Hepatocyte (in vitro differentiated cells): ENCODE measurements around the gene UBQLNL. TPM values are rescaled to one million over a fixed set of nuclear protein-coding genes. Genes with fewer than 3 reads are reported as not detected.

Experiments
- DNase-seq: peaks from one replicate; pipeline ENCODE4 v3.0.0-alpha.2; 2016; ENCODE audit warnings: low spot score
- H2AFZ ChIP-seq: fragments of 200-600 bp; sonication (generic); 2 replicates; pipeline ENCODE4 v1.6.0; 2016; ENCODE audit warnings: antibody characterized with exemption, mild to moderate bottlenecking
- H3K27ac ChIP-seq: fragments of 200-600 bp; sonication (generic); 2 replicates; pipeline ENCODE4 v1.5.1; 2016; ENCODE audit warnings: mild to moderate bottlenecking
- H3K27me3 ChIP-seq: fragments of 200-600 bp; sonication (generic); 2 replicates; pipeline ENCODE4 v1.6.1; 2016
- H3K36me3 ChIP-seq: fragments of 200-600 bp; sonication (generic); replicated peaks from 2 replicates; pipeline ENCODE4 v1.5.1; 2016; ENCODE audit warnings: low read depth; ENCODE audit not compliant: insufficient read depth
- H3K4me1 ChIP-seq: fragments of 200-600 bp; sonication (generic); 2 replicates; pipeline ENCODE4 v1.5.1; 2016; ENCODE audit warnings: mild to moderate bottlenecking, moderate library complexity; ENCODE audit not compliant: insufficient read depth
- H3K4me2 ChIP-seq: fragments of 200-600 bp; sonication (generic); 2 replicates; pipeline ENCODE4 v1.6.0; 2016
- H3K4me3 ChIP-seq: fragments of 200-600 bp; sonication (generic); 2 replicates; pipeline ENCODE4 v1.5.1; 2016; ENCODE audit warnings: mild to moderate bottlenecking
- H3K79me2 ChIP-seq: fragments of 200-600 bp; sonication (generic); 2 replicates; pipeline ENCODE4 v1.6.0; 2017; ENCODE audit warnings: mild to moderate bottlenecking
- H3K9me2 ChIP-seq: fragments of 200-600 bp; sonication (generic); replicated peaks from 2 replicates; pipeline ENCODE4 v1.6.0; 2017; ENCODE audit warnings: mild to moderate bottlenecking; ENCODE audit not compliant: insufficient read depth
- H3K9me3 ChIP-seq: fragments of 200-600 bp; sonication (generic); 2 replicates; pipeline ENCODE4 v1.5.1; 2016; ENCODE audit warnings: low read depth, mild to moderate bottlenecking
- H4K20me1 ChIP-seq: fragments of 200-600 bp; sonication (generic); 2 replicates; pipeline ENCODE4 v1.6.0; 2016; ENCODE audit warnings: mild to moderate bottlenecking; ENCODE audit not compliant: insufficient read depth, poor library complexity, severe bottlenecking
- EZH2 ChIP-seq: fragments of 200-600 bp; sonication (generic); IDR thresholded peaks from 2 replicates; pipeline ENCODE4 v1.6.1; 2016; ENCODE audit warnings: antibody characterized with exemption, mild to moderate bottlenecking, borderline replicate concordance
- EZH2phosphoT487 ChIP-seq: fragments of 200-600 bp; sonication (generic); IDR thresholded peaks from one replicate; pipeline ENCODE4 v1.6.1; 2018; ENCODE audit warnings: antibody characterized with exemption, mild to moderate bottlenecking, low read depth, moderate library complexity; ENCODE audit not compliant: unreplicated experiment, severe bottlenecking
- WGBS: methylation state at CpG from one replicate; pipeline ENCODE4 v1.1.6; 2016; ENCODE audit warnings: low lambda C conversion rate; ENCODE audit errors: missing lambda C conversion rate; 5-methylcytosine and 5-hydroxymethylcytosine counted together
- polyA plus RNA-seq: library from polyadenylated mRNA; unstranded; fragments of >200 nt; fragmentation: Nextera tagmentation; extraction: Ambion mirVana; gene quantifications from 2 replicates; pipeline ENCODE4 v1.2.1, GENCODE V29; 2016
- total RNA-seq: library from RNA; depleted of rRNA; stranded (reverse); fragments of >200 nt; gene quantifications from 2 replicates; pipeline ENCODE4 v1.2.3, GENCODE V29; 2014
- TF ChIP-seq, protein P1 (sequence below): fragments of 200-600 bp; sonication (generic); IDR thresholded peaks from 2 replicates; pipeline ENCODE4 v1.5.1; 2016; ENCODE audit warnings: antibody characterized with exemption, mild to moderate bottlenecking; ENCODE audit not compliant: poor library complexity

Gene UBQLNL
- total and polyA plus RNA-seq, 2 experiments from 2014 or later = 0.53 TPM; not detected in 1

DNA sequence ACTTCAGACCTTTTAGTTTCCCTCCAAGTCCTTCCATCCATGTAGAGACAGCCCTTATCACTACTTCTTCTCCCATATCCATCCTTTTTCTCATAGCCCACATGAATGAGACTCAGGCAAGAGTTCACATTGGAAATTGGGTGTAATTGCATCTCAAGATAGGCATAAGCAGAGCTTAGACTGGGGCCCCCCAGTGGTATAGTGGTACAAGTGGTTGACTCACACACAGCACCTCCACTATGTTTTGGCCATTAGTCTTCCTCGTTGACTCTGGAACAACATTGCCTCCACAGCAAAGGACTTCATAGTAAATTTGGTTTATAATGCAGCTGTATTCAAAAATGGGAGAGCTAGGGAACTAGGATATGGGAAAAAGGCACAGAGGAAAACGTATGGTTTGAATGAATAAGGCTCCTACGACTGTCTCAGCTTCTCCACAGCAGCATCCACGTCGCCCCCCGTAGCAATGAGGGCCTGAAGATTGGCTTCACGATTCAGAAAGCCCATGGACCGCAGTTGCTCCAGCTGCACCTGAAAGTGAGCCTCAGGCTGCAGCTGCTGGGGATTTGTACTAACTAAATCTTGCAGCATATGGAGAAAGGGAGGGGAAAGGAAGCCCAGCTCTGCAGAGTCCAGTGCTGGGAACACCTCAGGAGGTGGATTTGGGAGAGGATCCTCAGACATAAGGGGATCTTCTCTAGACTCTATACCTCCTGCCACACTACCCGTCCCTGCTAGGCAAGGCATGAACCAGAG is 9.1 kb downstream of the UBQLNL start:
- no peak for DNase-seq
- no peaks in the 10 kb centered on the region for H4K20me1 ChIP-seq
- TF ChIP-seq, protein P1, sequence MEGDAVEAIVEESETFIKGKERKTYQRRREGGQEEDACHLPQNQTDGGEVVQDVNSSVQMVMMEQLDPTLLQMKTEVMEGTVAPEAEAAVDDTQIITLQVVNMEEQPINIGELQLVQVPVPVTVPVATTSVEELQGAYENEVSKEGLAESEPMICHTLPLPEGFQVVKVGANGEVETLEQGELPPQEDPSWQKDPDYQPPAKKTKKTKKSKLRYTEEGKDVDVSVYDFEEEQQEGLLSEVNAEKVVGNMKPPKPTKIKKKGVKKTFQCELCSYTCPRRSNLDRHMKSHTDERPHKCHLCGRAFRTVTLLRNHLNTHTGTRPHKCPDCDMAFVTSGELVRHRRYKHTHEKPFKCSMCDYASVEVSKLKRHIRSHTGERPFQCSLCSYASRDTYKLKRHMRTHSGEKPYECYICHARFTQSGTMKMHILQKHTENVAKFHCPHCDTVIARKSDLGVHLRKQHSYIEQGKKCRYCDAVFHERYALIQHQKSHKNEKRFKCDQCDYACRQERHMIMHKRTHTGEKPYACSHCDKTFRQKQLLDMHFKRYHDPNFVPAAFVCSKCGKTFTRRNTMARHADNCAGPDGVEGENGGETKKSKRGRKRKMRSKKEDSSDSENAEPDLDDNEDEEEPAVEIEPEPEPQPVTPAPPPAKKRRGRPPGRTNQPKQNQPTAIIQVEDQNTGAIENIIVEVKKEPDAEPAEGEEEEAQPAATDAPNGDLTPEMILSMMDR = no peak

DNA sequence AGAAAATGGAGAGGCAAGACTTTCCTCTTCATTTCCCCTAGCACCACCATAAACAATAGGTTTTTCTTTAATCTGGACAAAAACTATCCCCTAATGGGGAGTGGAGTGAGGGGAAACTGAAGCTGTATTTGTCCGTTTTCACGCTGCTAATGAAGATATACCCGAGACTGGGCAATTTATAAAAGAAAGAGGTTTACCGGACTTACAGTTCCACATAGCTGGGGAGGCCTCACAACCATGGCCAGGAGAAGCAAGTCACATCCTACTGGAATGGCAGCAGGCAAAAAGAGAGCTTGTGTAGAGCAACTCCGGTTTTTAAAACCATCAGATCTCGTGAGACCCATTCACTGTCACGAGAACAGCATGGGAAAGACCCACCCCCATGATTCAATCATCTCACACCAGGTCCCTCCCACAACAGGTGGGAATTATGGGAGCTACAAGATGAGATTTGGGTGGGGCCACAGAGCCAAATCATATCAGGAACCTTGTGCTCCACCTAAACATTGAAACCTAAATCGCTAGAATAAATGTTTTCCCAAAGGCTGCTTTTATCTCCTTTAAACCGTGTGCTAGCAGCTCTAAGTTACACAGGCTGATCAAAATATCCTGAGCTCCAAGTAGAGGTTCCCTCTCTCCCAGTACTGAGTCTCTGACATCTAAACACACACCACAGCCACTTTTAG is 11.0 kb downstream of the UBQLNL start:
- Histone ChIP-seq H3K36me3 (no peaks in the 10 kb centered on the region), H3K27me3 (no peaks in the 10 kb centered on the region), H3K9me2 (no peaks in the 10 kb centered on the region), H3K9me3 (no peaks in the 10 kb centered on the region), H3K79me2 (no peaks in the 10 kb centered on the region), H3K27ac (no peak overlapping the region), H3K4me1 (no peaks in the 10 kb centered on the region), H4K20me1 (no peaks in the 10 kb centered on the region), H2AFZ (no peak overlapping the region), H3K4me2 (no peak overlapping the region), H3K4me3 (no peak overlapping the region)
- no peak for DNase-seq
- TF ChIP-seq EZH2 = no peak
- no peak for TF ChIP-seq EZH2phosphoT487
- TF ChIP-seq, protein P1 = no peak
- 88% methylated on average over 9 of the region's 9 CpGs for WGBS

More for the DNA sequence above, 9.1 kb downstream of the UBQLNL start:
- Histone ChIP-seq H3K4me2 (no peak overlapping the region), H3K27ac (no peak overlapping the region), H2AFZ (no peak overlapping the region), H3K36me3 (no peaks in the 10 kb centered on the region), H3K9me2 (no peaks in the 10 kb centered on the region), H3K79me2 (no peaks in the 10 kb centered on the region), H3K4me3 (no peak overlapping the region), H3K27me3 (no peaks in the 10 kb centered on the region), H3K4me1 (no peaks in the 10 kb centered on the region), H3K9me3 (no peaks in the 10 kb centered on the region)
- 92% methylated on average over 9 of the region's 9 CpGs for WGBS

DNA sequence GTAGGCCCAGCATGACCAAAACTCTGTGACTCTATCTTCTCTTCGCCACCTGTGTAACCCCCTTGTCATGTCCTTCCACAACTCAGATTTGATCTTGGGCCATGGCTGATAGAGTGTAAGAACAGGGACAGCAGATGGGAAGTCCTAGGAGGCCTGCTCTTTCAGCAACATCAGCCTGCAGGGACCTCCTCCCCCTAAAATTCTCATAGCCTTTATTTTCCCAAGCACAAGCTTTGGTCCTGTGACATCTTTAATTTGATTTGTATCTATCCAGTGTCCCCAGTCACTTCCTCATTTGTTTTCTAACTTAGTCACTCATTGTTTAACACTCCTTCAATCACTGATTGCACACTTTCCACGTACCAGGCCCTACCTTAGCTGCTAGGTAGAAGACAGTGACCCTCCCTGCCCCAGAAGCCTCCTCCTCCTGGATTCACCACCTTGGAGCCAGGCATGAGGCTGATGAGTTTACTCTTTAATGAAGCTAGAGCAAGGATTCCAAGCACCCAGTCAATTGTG is 12.0 kb downstream of the UBQLNL start:
- Histone ChIP-seq H3K4me2 (no peak overlapping the region), H2AFZ (no peak overlapping the region), H3K4me3 (no peak overlapping the region), H3K79me2 (no peaks in the 10 kb centered on the region), H3K9me2 (no peaks in the 10 kb centered on the region), H4K20me1 (no peaks in the 10 kb centered on the region), H3K36me3 (no peaks in the 10 kb centered on the region), H3K9me3 (no peaks in the 10 kb centered on the region), H3K27ac (no peak overlapping the region), H3K27me3 (no peaks in the 10 kb centered on the region), H3K4me1 (no peaks in the 10 kb centered on the region)
- no peak for DNase-seq
- TF ChIP-seq EZH2 (no peak), EZH2phosphoT487 (no peak)
- TF ChIP-seq, protein P1 = no peak
- 86% methylated on average over 2 of the region's 2 CpGs for WGBS
